ENCODE measurements around the gene GCAT.
"Not testable (repeated sequence)": the region's sequence is repeated elsewhere in the genome, so short reads cannot be mapped to it uniquely, and the experiment has no call there.

Gene GCAT

GRCh38 chr22:37782340-37783168 lies 25.2 kb upstream of the GCAT start:
- no peak for DNase-seq

DNA sequence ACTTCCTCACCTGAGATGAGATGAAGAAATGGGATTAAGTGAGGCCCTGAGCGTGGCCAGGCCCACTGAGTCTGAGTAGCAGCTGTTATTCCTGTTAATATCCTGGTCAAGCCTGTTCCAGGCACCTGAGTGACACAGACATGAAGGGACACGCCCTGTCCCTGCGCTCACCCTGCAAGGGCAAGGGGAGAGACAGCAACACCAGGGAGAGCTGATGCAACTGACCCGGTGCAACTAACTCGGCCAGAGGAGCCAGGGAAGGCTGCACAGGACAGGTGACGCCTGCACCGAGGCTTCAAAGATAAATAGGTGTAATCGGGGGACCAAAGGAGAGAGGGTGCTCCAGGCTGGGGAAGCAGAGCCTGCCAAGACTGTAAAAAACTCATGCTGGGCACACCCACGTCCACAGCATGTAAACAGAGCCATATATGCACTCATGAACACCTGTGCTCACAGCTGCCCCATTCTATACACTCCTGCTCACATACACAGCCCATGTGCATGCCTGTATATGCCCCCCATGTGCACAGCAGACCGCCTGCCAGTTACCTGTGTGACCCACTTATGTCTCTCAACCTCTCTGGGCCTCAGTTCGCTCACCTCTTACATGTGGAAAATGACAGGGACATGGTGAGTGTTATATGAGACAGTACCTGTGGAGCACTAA lies 22.8 kb upstream of the GCAT start:
- no peak for DNase-seq

- DNase-seq = no peak
Measured at GRCh38 chr22:37790234-37790633, 17.5 kb upstream of the GCAT start.

GRCh38 chr22:37792494-37792893 lies 15.2 kb upstream of the GCAT start:
- DNase-seq = no peak

- DNase-seq = no peak
Measured at GRCh38 chr22:37794376-37794775, 13.4 kb upstream of the GCAT start.

DNA sequence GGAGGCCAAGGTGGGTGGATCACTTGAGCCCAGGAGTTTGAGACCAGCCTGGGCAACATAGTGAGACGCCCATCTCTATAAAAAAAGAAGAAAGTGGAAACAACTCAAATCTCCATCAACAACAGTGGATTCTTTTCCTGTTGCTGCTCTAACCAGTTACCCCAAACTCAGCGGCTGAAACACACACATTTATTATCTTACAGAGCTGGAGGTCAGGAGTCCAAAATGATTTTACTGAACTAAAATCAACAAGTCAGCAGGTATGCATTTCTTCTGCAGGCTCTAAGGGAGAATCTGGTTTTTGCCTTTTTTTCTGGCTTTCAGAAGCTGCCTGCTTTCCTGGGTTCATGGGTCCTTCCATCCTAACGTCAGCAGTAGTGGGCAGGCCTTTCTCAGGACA lies 11.7 kb upstream of the GCAT start:
- DNase-seq = no peak

- not testable (repeated sequence) for DNase-seq
Measured at GRCh38 chr22:37797259-37797658, 10.5 kb upstream of the GCAT start.

DNA sequence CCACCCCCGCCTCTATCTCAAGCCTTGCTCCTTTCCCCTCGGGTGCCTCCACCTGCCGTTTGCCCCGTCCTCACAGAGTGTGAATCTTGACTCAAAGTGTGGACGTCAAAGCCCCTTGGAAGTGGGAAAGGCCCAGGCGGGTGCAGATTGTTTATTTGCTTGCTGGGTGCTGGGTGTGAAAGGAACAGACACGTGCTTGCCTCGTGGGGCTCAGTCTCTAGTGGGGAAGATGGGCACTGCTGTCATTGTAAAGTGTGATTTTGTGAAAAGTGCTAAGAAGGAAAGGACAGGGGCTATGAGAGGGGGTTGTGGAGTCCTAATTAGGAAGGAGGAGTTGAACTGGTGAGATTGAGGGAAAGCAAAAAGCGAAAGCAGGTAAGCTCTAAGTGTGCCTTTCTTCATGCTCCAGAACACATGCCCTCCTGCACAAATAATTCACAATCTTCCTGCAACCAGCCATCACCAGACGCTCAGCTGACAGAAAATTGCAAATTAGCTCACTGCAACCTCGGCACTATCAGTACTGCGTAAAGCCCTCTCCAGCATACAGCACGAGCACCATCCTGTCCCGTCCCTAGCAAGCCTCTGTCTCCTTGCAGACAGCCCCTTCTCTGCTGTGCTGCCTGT lies 9.7 kb upstream of the GCAT start:
- DNase-seq = no peak

- DNase-seq = not testable (repeated sequence)
Measured at GRCh38 chr22:37799979-37800378, 7.8 kb upstream of the GCAT start.

DNA sequence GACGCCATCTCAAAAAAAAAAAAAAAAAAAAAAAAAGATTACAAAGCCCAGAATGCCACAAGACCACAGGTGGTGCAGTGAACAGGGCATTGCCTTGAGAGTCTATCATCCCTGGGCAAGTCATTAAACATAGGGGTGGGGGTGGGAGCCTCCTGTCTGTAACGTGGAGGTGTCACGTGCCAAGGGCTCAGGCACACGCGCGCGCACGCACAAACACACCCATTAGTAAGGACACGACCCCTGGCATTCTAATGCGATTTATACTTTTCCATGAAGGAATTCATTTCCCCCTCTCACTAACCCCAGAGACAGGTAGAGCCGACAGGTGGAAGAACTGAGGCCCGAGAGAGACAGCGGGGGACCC lies 5.8 kb upstream of the GCAT start:
- peak; percentile 12 for DNase-seq

GRCh38 chr22:37802310-37803194 lies 5.2 kb upstream of the GCAT start:
- peak; percentile 16 for DNase-seq

- no peak for DNase-seq
Measured at GRCh38 chr22:37803195-37803638, 4.5 kb upstream of the GCAT start.

GRCh38 chr22:37803639-37804351 lies 3.9 kb upstream of the GCAT start:
- DNase-seq = no peak

DNA sequence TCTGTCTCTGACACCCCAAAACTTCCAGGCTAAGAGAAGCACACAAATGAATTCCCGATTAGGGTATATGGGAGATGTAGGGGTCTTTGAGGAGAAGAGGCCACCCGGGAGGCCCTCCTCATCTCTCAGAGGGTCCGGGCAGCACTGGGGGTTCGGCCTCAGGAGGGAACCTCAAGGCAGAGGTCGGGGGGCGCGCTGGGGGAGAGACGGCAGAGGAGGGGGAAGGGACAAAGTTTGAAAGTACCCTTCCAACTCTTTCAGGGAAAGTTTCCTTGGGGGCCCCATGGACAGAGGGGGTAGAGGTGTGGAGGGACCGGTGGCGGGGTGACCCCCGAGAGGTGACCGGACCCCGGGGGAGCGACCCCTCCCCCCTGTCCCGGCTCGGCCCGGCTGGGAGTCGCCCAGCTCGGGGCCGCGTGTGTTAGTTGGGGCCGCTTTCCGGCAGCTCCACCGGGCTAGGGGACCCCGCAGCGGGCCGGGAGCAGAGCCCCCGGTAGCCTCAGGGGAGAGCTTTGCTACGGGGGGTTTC lies 3.3 kb upstream of the GCAT start:
- no peak for DNase-seq

DNA sequence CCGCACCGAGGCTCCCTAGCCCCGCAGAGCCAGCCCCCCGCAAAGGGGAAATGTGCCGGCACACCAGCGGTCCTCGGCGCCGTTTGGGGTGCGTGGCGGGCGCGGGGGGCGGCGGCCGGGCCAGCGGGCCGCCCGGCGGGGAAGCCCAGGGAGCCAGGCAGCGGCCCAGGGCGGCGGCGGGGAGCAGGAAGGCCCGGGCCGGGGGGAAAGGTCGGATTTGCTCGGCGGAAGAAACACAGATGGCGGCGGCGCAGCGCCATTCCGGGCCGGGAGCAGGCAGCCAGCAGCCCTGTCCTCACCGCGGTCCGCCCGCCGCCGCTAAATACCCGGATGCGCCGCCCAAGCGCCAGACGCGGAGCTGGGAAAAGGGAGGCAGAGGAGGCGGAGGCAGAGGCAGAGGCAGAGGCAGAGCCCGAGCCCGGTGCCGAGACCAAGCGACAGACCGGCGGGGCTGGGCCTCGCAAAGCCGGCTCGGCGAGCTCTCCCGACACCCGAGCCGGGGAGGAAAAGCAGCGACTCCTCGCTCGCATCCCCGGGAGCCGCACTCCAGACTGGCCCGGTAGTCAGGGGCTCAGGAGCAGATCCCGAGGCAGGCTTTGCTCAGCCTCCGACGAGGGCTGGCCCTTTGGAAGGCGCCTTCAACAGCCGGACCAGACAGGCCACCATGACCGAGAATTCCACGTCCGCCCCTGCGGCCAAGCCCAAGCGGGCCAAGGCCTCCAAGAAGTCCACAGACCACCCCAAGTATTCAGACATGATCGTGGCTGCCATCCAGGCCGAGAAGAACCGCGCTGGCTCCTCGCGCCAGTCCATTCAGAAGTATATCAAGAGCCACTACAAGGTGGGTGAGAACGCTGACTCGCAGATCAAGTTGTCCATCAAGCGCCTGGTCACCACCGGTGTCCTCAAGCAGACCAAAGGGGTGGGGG lies 2.6 kb upstream of the GCAT start:
- peak; percentile 62 for DNase-seq

- no peak for DNase-seq
Measured at GRCh38 chr22:37805810-37806277, 1.9 kb upstream of the GCAT start.

DNA sequence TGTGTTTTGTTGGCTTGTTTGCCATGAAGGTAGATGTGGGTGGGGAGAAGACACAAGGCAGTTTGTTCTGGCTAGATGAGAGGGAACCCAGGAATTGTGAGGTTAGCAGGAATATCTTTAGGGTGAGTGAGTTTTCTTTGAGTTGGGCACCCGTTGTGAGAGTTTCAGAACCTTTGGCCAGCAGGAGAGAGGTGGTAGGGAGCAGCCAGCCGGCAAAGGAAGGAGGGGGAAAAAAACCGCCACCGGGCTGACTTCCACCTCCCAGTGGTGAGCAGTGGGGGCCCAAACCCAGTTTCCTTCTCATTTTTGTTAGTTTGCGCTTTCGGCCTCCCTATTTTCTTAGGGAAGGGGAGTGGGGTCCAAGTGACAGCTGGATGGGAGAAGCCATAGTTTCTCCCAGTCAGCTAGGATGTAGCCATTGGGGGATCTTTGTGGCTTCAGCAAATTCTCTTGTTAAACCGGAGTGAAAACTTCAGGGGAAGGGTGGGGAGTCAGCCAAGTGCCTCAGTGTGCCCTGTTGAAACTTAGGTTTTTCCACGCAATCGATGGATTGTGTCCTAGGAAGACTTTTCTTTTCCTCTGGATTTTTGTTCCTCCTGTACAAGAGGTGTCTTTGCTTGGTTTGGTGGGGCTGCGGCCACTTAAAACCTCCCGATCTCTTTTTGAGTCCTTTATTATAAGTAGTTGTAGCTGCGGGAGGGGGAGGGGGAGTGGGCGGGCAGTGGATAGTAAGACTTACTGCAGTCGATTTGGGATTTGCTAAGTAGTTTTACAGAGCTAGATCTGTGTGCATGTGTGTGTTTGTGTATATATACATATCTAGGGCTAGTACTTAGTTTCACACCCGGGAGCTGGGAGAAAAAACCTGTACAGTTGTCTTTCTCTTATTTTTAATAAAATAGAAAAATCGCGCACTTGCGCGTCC lies 1.1 kb upstream of the GCAT start:
- no peak for DNase-seq

DNA sequence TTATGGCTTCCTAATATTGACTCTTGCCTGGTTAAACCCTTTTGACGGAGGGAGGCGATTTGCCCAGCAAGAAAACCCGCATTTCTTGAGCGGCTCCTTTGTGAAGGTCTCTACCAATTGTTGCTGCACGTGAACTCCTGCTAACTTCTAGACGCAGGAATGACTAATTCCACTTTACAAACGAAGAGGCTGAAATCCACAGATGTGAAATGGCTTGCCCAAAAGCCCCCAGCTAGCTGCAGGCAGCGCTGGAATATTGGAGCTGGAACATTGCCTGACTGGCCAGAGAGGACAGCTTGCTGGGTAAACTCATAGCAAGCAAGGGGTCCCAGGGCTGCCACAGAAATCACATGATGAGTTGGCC lies 542 bp downstream of the GCAT start:
- DNase-seq = no peak

GRCh38 chr22:37809672-37810333 lies 2.1 kb downstream of the GCAT start:
- no peak for DNase-seq

All from NCI-H1694 (cell line).